Uterus (tissue), 2 donors: ENCODE data around the gene TNKS2.

Source experiments
- CTCF ChIP-seq, 4 experiments: fragments of 200-600 bp in 2 of 4; fragments of 450-650 bp in 2 of 4; sonication (generic) in 2 of 4; IDR thresholded peaks; one replicate each; pipeline ENCODE4 v1.5.1; 2016 to 2019; ENCODE audit warnings: antibody characterized with exemption in 4 of 4, mild to moderate bottlenecking in 2 of 4, moderate library complexity in 1 of 4
- POLR2A ChIP-seq, 2 donors: fragments of 450-650 bp; IDR thresholded peaks; one replicate each; pipeline ENCODE4 v1.6.1; 2016; ENCODE audit warnings: antibody characterized with exemption in 2 of 2, mild to moderate bottlenecking in 1 of 2, moderate library complexity in 1 of 2

DNA sequence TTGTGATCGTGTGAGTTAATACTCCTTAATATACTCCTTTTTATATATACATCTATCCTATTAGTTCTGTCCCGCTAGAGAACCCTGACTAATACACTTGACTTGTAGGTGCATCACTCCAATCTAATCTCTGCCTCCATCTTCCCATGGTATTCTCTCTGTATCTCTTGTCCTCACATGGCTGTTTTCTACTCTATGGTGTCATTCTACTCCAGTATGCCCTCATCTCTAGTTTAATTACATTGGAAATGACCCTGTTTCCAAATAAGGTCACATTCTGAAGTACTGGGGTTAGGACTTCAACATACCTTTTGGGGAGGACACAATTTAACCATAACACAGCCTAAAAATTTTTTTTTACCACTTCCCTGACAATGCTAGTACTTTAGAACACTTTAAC is 25.8 kb upstream of the TNKS2 start:
- TF ChIP-seq CTCF (IDR thresholded peaks at IDR 0.05) (no peak), POLR2A (IDR thresholded peaks at IDR 0.05) (no peak)
